GM21423 (cell line): ENCODE results near the gene COL4A3.
"Not testable (repeated sequence)": the region's sequence is repeated elsewhere in the genome, so short reads cannot be mapped to it uniquely, and the experiment has no call there.

Source experiments
- ATAC-seq: cut with Tn5 transposase; IDR thresholded peaks from one replicate; pipeline ENCODE4 v1.9.1; 2021; ENCODE audit warnings: mild to moderate bottlenecking, moderate library complexity; ENCODE audit not compliant: unreplicated experiment

COL4A3 gene

DNA sequence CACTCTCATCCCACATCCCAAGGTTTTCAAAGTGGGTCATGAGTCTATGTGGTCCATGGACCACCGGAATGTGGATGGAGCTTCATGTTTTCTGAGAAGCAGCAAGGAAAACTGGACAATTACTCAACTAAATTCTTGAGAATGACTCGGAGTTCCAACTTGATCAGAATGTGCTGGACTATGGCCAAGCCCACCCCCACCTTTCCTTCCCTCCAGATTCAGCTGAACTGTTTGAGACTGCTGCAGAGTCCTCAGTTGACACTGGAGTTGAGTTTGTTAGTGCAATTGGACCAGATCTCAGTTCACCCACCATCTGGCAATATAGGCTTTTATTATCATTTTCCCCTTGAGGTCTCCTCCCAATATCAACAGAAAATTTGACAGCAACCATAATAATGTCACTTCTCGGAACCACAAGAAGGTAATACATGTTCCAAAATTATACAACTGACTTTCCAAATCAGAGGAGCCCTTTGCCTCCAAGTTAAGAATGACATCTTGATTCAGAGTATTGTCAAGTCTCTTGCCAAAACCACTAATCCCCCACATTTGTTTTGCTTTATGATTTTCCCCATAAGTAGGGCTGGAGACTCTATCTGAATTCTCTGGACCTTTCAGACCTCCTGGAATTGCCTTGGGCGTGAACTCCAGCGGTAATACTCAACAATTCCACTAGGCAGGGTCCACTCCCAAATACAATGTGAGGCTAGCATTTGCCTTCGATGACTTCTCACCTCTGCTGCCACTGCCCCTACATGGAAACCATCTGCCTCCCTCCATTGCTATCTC, 9.2 kb upstream of the COL4A3 start:
- ATAC-seq, result no peak

DNA sequence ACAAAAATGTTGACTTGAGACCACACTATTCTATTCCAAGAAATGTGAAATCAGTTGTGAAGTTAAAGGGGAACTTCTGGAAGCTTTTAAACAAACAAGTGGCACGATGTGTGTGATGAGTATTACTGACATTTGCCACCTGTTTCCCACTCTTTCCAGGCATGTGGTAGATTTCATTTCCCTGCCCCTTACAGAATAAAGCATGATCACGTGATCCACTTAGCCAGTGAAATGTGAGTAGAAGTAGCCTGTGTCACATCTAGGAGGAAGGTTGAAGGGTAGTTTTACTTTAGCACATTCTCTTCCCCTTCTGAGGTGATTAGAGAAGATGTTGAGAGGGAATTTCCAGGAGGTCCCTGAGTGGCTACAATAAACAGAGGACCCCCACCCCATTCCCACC, 4.3 kb upstream of the COL4A3 start:
- no peak for ATAC-seq

- no peak for ATAC-seq
Measured at GRCh38 chr2:227161947-227162346, 2.5 kb upstream of the COL4A3 start.

GRCh38 chr2:227163485-227163997, 883 bp upstream of the COL4A3 start:
- ATAC-seq, result peak; percentile 64

DNA sequence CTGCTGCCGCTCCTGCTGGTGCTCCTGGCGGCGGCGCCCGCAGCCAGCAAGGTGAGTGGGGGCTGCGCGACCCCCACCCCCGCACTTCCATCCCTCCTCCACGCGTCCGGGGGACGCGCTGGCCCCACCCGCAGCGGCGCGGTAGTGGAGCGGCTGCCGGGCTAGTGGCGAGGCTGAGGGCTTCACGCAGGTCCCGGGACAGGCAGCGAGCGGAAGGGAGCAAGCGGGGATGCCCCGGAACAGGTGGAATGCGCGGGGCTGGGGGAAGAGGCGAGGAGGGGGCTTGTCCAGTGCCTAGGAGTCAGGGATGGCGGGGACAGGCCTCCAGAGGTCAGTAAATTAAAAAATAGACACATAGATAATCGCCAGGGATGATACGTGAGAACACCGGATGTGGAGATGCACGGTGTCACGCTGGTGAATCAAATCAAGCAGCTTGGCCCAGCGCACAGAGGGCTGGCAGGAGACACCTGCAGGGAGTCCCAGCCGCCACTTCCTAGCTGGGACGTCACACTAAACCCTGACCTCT, 403 bp downstream of the COL4A3 start:
- ATAC-seq, result peak; percentile 67

DNA sequence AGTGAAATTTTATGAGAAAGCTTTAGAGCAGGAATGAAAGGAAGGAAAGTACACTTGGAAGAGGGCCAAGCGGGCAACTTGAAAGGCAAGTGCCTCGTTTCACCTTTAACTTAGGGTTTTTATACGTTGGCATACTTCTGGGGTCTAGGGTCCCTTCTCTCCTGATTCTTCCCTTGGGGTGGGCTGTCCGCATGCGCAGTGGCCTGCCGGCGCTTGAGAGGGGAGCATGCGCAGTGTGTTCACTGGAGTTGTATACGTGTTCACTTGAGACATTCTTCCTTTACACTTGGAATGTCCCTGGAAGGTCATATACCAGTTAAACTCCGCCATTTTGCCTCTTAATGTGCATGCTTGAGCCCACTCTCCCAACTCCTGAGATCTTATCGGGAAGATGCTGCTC, 7.4 kb downstream of the COL4A3 start:
- not testable (repeated sequence) for ATAC-seq

- ATAC-seq, result no peak
Measured at GRCh38 chr2:227177592-227178336, 13.3 kb downstream of the COL4A3 start.

DNA sequence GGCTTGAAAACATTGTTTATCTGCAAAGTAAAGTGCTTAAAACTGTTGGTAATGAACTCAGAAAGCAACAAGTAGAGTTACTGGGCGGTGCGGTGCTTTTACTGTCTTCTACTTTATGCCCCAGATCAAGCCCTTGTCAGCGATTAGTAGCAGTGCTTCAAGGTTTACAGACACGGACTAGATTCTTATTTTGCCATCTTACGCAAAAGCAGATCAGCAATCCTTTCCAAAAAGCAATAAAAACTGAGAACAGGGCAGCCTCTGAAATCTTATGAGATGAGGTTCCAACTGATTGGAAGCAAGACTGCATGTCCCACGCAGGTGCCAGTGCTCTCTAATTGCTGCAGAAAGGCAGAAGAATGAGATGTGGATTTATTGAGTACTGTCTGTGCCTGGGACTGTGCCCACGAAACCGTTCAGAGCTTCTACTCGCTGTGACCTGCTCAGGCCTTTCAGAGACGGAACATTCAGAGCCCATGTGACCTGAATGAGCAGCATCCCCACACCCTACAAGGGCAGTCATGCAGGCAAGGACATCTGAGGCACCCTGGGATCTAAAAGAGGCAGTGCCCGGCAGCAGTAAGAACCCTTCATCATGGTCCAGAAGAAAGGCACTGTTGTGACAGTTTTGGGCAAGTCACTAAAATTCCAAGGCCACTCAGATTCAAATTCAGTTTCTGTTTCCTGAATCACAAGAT, 15.7 kb downstream of the COL4A3 start:
- ATAC-seq, result no peak

GRCh38 chr2:227180770-227181169, 16.3 kb downstream of the COL4A3 start:
- no peak for ATAC-seq

- no peak for ATAC-seq
Measured at GRCh38 chr2:227182765-227183164, 18.3 kb downstream of the COL4A3 start.

DNA sequence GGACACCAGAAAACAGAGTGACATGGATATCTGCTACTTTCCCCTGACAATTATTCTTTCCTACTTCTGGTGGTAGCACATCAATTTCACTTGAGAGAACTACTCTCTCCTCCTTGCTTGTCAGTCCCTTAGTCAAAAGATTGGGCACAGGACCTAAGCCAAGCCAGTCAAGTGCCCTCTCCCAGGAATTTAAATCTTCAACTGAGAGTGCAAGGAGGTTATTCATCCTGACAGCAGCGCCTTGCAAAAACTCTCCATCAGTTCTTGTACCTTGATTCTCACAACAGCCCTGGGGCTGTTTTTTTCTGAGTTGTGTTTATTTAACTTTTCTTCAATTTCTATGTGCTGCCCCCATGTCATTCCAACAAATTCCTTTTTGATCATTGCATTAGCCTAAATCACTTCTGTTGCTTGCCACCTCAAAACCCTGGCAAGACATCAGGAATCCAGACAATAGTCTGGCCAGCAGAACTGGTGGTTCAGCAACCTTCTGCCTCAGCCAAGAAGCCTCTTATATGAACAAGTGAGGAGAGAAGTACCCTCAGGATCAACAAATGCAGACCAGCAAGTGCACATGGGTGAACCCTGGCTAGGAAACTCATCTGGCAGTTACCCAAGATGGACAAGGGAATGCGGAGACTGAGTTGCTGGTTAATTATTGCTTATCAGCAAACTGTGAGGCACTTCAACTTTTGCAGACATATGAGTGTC, 19.4 kb downstream of the COL4A3 start:
- no peak for ATAC-seq

GRCh38 chr2:227185615-227186232, 21.3 kb downstream of the COL4A3 start:
- ATAC-seq, result no peak

DNA sequence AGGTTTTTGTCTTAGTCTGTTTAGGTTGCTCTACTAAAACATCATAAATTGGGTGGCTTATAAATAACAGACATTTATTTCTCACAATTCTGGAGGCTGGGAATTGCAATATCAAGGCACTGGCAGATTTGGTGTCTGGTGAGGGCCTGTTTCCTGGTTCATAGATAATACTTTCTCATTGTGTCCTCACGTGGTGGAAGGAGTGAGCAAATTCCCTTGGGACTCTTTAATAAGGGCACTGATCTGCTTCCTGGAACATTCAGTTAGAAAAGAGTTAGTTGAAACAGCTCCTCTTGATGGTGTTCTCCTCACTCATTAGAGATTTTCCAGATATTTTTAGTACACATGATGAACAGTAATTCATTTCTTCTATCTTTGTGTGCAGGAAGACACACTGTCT, 22.3 kb downstream of the COL4A3 start:
- ATAC-seq, result no peak

- no peak for ATAC-seq
Measured at GRCh38 chr2:227188292-227188691, 23.9 kb downstream of the COL4A3 start.

GRCh38 chr2:227191367-227191766, 26.9 kb downstream of the COL4A3 start:
- ATAC-seq, result no peak

- ATAC-seq, result no peak
Measured at GRCh38 chr2:227192491-227192890, 28.1 kb downstream of the COL4A3 start.

DNA sequence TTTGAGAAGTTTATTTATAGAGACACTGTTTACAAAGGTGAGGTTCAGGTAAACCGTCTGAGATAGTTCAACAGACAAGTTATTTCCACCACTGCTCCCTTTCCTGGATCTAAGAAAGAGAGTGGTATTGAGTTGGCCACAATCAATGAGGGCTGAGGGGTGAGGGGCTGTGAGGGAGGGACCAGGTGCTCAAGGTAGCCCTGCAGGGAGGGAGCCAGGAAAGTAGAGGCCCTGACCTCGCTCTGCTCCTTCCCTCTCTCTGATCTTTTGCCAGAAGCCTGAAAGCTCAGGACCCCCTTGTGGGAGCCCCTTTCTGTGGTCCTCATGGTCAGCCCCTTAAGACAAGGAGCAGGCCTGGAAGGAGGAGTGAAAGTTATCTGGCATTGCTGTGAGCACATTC, 29.8 kb downstream of the COL4A3 start:
- no peak for ATAC-seq

DNA sequence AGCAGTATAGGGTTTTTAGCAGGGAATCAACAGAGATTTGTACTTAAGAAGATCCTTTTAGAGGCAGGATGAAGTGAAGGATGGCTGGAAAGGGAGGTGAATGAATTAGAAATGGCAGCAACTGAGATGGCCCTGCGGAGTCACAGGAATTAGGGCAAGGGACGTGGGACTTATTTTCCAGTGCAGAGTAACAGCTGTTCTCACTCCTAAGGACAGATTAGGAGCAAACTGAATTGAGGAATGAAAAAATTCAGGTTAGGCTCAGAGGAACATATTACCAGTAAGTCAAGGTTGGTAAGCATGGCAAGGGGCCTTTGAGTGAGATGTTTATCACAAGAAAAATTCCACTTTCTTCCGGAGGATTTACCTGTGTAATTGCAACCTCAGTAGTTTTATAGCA, 34.4 kb downstream of the COL4A3 start:
- ATAC-seq, result no peak

DNA sequence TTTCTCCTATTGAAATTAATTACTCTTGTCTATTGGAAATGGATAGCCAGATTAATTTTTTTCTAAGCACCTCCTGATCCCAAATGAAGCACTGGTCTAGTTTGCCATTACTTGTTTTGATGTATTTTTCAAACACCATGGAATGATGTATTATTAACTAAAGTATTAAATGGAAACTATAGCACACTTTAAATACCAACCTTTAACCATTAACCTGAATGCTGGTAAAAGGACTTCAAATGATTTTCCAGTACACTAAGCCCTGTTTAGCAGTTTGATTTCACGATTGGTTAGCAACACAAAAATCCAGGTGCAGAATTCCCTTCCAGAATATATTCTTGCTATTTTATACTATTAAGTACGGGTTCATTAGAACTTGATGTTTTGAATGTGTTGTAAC, 37.3 kb downstream of the COL4A3 start:
- no peak for ATAC-seq

DNA sequence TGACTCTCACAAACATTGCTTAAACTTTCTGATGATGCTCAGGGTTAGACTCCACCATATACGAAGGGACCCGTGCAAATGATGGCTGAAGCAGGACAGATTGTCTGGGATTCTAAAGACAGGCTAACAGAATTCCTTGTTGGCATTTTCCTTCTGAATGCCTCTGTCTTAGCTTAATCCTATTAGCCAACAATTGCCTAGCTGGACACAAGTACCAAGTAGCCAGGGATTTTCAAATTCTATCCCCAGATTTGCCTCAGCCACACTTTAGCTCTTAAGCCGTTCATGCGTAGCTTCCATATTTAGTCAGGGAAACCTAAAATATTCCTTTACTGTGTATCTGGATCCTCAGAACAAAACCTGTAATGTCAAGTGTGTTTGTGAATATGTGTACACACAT, 40.0 kb downstream of the COL4A3 start:
- no peak for ATAC-seq
